Transverse colon (tissue), 3 donors: Measurements from ENCODE around the gene FAM171A2.

Experiments
- CTCF ChIP-seq, 5 experiments: fragments of 200-600 bp in 3 of 5; fragments of 450-650 bp in 2 of 5; sonication (generic) in 3 of 5; IDR thresholded peaks; 1 replicate in 2 of 5; 2 replicates in 3 of 5; pipeline ENCODE4 v1.5.1; 2016 to 2017; ENCODE audit warnings: antibody characterized with exemption in 5 of 5, inconsistent platforms in 3 of 5, mild to moderate bottlenecking in 2 of 5, moderate library complexity in 1 of 5
- POLR2A ChIP-seq: fragments of 450-650 bp; IDR thresholded peaks from one replicate; pipeline ENCODE4 v1.6.1; 2016; ENCODE audit warnings: antibody characterized with exemption, mild to moderate bottlenecking, moderate library complexity

DNA sequence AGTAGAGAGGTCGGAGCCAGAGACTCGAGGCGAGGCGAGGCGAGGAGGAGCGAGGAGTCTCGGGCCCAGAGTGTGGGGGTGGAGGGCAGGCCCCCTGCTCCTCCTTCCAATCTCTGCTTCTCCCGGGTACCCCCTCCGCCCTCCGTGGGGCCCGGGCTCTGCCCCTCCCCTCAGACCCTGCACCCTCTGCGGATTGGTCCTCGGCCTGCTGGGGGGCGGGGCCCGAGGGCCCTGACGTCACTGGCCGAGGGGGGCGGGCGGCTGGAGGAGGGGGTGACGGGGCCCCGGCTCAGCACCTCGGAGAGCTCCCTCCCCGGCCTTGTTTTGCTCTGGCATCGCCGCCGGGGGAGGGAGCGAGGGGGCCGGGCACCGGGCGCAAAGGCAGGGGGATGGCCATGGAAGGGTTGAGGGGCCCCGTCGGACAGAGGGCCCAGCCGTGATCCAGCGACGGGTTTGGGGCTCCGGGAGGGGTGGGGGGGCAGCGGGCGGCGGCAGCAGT, 55.3 kb downstream of the FAM171A2 start, which contains the start of gene RUNDC3A:
- TF ChIP-seq CTCF (IDR thresholded peaks at IDR 0.05) (no peak), POLR2A (no peak)
